GM06990 (cell line): ENCODE data around the gene SPRY4.

Experiments
- DNase-seq: peaks from one replicate; pipeline ENCODE4 v3.0.0-alpha.2; 2011; ENCODE audit not compliant: insufficient read length; ENCODE audit errors: extremely low read depth
- H3K27me3 ChIP-seq: replicated peaks from 2 replicates; pipeline ENCODE4 v1.6.0; 2011; ENCODE audit warnings: low read length; ENCODE audit not compliant: control insufficient read depth, insufficient read depth
- H3K36me3 ChIP-seq: 2 replicates; pipeline ENCODE4 v1.5.1; 2011; ENCODE audit warnings: low read length; ENCODE audit not compliant: control insufficient read depth, insufficient read depth
- H3K4me3 ChIP-seq: replicated peaks from 2 replicates; pipeline ENCODE4 v1.5.1; 2011; ENCODE audit warnings: low read depth, mild to moderate bottlenecking, control low read depth, low read length
- TF ChIP-seq, protein P1 (sequence below): IDR thresholded peaks from 2 replicates; pipeline ENCODE4 v1.5.1; 2011; ENCODE audit warnings: low read length, control low read depth, mild to moderate bottlenecking, inconsistent platforms; ENCODE audit not compliant: insufficient read depth, poor library complexity, severe bottlenecking

Gene SPRY4

DNA sequence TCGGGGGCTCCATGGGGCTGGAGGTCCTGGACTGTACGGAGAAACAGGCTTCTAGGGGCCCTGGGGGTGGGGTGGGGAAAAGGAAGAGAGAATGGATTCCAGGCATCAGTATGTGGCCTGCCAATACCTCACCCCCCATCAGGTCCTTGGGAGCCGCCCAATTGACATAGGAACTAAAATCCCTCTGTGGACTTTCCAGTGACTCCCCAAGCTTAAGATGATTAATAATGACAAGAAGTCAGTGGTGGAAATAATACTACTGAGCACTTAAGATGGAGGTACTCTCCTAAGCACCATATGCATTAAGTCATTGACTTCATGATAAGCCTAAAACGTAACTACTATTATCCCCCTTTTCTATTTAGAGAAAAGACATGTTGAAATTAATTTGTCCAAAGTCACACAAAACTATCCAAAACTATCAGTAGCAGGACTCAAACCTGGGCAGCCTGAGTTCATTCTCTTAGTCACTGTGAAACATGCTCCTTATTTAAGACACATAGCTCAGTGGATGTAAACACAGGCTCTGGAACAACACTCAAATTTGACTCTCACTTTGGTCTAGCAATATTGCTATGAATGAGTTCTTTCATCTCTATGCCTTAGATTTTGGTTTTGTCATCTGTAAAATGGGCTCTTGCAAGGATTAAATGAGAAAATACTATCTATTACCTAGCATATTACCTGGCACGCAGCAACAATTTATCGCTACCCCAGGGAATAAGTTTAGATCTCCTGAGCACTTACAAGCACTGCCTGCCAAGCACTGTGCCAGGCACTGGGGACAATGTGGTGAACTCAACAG lies 9.5 kb downstream of the SPRY4 start:
- TF ChIP-seq, protein P1, sequence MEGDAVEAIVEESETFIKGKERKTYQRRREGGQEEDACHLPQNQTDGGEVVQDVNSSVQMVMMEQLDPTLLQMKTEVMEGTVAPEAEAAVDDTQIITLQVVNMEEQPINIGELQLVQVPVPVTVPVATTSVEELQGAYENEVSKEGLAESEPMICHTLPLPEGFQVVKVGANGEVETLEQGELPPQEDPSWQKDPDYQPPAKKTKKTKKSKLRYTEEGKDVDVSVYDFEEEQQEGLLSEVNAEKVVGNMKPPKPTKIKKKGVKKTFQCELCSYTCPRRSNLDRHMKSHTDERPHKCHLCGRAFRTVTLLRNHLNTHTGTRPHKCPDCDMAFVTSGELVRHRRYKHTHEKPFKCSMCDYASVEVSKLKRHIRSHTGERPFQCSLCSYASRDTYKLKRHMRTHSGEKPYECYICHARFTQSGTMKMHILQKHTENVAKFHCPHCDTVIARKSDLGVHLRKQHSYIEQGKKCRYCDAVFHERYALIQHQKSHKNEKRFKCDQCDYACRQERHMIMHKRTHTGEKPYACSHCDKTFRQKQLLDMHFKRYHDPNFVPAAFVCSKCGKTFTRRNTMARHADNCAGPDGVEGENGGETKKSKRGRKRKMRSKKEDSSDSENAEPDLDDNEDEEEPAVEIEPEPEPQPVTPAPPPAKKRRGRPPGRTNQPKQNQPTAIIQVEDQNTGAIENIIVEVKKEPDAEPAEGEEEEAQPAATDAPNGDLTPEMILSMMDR = no peak
- Histone ChIP-seq H3K4me3 (no peak overlapping the region), H3K27me3 (no peaks in the 10 kb centered on the region), H3K36me3 (no peaks in the 10 kb centered on the region; the same call in 1 of the 2 replicates)
- no peak for DNase-seq

DNA sequence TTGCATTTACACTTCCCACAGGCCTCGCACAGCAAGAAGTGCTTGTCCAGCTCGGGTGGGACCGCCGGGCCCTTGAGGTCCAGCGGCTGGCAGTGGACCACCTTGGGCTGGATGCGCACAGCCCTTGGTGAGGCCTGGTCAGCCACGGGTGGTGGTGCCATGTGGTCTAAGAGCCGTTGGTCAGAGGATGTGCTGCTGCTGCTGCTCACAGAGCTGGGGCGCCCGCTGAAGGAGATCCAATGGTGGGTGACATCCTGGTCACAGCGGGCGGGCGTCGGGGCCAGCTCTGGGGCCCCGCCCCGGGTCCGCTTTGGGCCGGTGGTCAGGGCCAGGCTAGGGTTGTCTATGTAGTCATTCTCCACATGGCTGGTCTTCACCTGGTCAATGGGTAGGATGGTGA lies 10.2 kb downstream of the SPRY4 start:
- H3K27me3 ChIP-seq = no peaks in the 10 kb centered on the region
- DNase-seq = no peak
- H3K4me3 ChIP-seq = no peak overlapping the region
- H3K36me3 ChIP-seq = no peaks in the 10 kb centered on the region; the same call in 1 of the 2 replicates
- TF ChIP-seq, protein P1 = no peak

DNA sequence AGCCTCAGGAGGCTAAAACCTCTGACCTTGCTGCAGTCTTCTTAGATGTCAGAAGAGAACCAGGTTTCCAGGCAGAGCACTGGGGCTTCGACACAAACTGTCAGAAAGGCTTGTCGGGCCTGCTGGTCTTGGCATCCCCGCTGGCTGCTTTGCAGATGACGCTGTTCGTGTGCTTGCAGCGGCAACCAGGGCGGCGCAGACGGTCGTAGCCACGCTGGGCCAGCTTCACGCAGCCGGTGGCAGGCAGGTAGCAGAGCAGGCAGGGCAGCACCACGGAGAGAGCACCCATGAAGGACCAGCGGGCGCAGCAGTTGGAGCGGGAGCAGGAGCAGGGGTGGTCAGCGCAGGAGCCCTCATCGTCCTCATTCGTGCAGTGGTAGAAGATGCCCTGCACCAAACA lies 10.7 kb downstream of the SPRY4 start:
- Histone ChIP-seq H3K36me3 (no peaks in the 10 kb centered on the region; the same call in 1 of the 2 replicates), H3K4me3 (no peak overlapping the region), H3K27me3 (no peaks in the 10 kb centered on the region)
- TF ChIP-seq, protein P1 = no peak
- no peak for DNase-seq

DNA sequence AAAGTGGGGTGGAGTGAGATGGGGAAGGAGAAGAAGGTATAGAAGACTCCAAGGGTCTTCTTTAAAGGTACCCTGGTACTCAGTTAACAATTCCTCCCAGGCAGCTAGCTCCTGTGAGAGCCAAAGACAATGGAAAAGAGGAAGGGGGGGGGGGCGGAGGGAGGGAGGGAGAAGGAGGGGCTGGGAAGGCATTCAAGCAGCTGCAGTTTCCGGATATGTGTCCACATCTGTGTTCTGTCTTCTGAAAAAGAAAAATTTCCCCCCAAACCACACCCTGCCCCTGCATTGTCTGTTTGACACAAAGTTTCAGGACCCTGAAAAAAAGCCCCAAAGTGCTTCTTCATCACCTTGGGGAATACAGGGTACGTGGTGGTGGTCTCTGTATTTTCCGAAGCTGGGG lies 11.1 kb downstream of the SPRY4 start:
- no peaks in the 10 kb centered on the region; the same call in 1 of the 2 replicates for H3K36me3 ChIP-seq
- H3K27me3 ChIP-seq = no peaks in the 10 kb centered on the region
- TF ChIP-seq, protein P1 = no peak
- DNase-seq = no peak
- no peak overlapping the region for H3K4me3 ChIP-seq

DNA sequence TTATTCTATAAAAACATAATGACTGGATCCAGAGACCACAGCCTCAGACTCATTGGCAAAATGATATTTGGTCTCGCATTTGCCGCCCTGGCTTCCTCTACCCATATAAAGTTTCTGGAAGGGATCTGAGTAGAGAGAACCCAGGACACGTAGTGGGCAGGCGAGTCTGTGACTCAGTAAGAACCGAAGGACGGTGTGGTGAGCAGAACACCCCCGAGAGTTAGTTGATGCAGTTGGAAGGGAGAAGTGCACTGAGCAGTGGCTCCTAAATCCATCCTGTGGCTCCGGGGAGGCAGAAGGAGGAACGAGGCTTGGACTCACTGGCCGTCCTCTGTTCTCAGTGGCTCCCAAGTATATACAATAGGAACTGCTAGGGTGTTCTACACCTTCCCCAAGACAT lies 11.5 kb downstream of the SPRY4 start:
- Histone ChIP-seq H3K27me3 (no peaks in the 10 kb centered on the region), H3K36me3 (no peaks in the 10 kb centered on the region; the same call in 1 of the 2 replicates), H3K4me3 (no peak overlapping the region)
- TF ChIP-seq, protein P1 = no peak
- no peak for DNase-seq
